GM19025 (cell line): ENCODE measurements around the gene JMJD6.

Source experiments
- ATAC-seq: cut with Tn5 transposase; IDR thresholded peaks from one replicate; pipeline ENCODE4 v1.9.1; 2021; ENCODE audit warnings: mild to moderate bottlenecking, low read depth, moderate library complexity; ENCODE audit not compliant: unreplicated experiment

Gene JMJD6

DNA sequence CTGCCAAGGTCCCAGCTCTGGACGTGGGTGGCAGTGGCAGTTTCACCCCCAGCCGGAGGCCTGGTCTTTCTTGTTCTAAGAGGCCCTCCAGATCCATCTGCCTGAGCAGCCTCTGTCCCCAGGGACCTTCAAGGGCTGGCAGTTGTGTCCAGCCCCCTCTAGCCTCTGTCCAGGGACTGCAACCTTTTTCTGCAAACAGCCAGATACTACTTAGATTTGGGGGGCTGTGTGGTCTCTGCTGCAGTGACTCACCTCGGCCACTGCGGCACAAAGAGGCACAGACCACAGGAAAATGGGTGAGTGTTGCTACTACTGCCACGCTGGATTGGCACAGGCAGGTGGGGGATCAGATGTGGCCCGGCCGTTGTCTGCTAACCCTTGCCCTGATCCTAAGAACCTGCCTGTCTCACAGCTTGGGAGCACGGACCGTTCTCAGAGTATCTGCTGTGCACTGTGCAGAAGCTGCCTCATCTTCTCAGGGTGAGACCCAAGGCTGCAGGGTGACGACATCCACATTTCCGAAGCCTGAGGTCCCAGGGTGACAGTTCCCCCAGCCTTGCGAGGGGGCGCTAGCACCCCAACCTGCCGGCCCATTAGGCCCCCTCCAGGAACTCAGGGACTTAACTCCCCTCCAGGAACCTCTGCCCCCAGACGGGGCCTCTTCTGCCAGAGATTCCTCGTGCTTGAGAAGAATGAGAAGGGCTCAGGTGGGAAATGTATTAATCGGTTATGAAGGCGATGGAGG lies 43.2 kb downstream of the JMJD6 start:
- ATAC-seq = no peak

DNA sequence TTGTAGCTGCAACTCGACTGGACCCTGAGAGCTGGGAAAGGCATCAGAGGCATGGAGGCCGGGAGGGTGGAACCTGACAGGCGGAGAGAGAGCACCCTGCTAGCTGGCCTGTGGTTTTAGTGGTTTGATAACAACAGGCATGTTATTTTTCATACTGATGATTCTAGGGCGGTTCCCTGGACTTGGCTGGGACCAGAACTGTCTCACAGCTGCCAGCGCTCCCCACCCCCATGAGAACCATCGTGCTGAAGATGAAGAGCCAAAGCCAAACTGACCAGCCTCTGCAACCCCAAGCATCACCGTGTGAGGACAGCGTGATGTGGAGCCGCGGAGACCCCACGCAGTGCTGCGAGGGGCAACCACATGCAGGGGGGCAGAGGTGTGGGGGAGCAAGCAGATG lies 44.1 kb downstream of the JMJD6 start:
- no peak for ATAC-seq

DNA sequence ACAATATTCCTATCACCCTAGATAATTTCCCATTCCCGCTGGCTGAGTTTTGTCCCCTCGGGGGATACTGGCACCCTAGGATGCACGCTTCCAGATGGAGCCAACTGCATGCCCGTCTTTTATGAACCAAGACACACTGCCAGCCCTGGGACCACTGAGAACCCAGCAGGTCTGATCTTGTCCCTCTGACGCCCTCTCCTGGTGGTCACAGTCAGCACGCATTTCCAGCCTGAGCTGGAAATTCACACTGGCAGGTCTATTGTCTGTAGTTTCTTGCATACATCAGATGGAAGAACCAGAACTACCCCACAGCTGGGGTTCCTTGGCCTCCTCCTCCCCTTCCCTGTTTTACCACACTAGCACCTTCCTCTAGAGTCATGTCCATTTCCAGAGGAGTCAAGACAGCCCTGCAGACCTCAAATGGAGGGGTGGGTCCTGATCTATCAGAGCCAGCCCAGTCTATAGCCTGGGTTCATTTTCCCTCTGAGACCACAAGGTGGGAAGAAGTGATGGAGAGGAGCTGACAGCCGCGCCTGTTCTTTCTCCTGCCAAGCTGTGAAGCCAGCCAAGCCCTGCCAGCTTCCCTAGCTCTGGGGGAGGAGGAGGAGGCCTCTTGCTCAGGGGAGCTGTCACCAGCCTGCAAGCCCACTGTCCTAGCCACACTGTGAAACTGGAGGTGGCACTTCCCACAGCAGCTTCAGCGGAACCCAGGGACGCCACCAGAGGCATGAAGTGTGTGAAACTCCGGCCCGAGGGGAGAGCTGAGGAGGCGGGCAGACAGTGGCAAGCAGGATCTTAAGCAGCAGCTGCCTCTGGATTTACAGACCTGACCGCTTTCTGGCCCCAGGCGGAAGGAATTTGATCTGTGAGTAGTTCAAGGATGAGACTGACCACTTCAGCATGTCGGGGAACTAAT lies 44.9 kb downstream of the JMJD6 start:
- ATAC-seq = no peak

DNA sequence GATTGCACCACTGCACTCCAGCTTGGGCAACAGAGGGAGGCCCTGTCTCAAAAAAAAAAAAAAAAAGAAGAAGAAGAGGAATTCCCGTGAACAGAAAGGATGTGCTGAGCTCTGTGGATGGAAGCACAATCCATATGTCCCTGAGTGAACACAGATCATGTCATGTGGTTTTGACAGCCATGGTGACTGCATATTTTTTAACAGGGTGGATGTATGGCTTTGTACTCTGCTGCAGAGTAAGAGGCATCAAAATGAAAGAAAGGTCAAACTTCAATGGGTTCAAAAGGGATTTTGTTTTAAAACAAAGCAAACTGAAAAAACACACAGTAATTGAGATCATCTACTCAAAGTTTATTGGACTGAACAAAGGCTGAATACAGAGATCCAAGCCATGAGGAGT lies 47.2 kb downstream of the JMJD6 start:
- ATAC-seq = no peak

DNA sequence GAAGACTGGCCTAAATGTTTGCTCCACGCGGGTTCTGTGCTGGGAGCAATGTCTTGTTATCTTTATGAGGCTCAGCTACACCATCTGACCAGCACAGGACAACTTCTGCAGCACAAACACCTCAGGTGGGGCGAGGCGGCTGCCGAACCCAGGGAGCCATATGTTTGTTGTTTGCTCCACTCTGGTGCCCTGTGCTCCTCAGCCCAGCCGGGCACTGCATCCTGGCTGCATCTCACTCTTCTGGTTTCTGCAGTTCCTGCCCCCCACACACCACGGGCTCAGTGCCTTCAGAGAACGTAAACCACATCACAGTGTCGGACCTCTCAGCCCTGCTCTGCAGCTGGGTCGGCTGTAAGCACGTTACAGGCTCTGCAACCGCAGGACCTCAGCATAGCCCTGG lies 48.1 kb downstream of the JMJD6 start:
- ATAC-seq = no peak

DNA sequence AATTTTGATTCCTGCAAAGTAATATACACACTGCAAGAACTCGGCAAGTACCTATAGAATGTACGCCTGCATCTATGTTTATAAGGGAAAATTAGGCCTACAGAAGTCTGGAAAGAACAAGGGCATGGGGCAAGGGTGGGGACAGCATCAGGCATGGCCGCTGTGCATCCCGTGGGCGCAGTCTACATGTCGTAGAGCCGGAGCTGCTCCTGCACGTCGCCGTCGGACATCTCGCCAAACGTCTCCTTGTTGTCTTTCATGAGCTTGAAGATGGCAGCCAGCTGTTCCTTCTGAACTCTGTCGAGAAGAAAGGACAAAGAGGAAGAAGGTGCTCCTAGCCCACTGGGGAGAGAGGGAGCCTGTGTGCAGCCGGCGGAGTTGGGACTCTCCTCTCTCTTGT lies 49.0 kb downstream of the JMJD6 start:
- no peak for ATAC-seq

DNA sequence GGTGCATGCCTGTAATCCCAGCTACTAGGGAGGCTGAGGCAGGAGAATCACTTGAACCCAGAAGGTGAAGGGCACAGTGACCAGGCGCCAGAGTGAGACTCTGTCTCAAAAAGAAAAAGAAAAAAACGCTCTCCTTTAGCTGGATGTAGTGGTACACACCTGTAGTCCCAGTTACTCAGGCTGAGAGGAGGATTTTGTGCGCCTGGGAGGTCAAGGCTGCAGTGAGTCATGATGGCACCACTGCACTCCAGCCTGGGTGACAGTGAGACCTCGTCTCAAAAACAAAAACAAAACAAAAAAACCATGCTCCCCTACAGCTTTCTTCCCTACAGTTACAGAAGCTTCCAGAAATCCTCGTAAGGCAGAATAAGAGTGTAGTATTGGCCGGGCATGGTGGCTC lies 49.8 kb downstream of the JMJD6 start:
- ATAC-seq = no peak

DNA sequence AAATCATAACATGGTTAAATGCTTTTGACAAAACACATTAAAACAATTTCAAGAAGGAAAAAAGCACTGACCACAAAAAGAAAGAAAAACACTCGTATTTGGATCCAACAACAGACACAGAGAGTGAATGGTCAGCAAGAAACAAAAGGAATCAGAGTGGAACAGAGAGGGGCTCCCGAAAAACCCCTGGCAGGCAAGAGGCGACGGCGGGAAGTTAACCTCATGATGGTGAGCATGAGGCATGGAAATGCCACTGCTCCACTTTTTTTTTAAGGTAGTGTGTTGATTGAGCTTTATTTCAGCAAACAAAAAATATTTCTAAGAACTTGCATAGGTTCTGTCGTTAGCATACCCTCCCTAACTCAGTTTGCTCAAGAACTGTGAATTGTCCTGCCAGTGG lies 50.8 kb downstream of the JMJD6 start:
- no peak for ATAC-seq

DNA sequence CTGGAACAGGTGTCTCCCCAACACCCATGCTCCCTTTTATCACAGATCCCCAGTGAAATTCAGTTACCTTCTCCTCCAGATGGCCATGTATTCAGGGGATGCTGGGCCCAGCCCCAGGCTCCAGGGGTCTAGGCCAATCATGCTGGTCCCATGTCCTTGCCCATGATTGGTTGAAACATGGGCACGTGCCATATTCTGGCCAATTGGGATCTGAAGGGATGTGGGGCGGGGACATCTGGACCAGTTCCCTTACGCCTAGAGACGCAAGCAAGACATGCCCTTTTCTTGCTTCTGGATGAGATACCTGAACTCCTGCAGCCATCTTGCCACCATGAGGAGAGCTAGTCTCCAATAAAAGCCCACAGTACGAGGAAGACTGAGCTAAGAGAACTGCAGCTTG lies 51.8 kb downstream of the JMJD6 start:
- no peak for ATAC-seq

DNA sequence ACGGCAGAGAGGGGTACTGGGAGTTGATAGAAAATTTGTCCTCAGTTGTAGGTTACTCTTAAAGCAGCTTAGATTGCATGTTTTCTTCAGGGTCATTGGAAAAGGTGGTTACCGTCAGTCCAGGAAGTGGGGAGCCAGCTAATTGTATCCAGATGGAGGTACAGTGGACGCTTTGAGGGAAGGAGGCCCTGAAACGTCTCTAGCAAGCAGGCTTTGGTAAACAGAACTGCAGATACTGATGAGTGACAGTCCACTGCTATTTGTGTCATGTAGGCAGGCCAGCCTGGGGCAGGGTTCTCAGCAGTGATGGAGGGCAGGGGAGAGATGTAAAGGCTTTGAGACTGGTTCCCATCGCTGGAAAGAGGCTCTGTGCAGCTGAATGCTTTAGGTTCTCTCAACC lies 52.7 kb downstream of the JMJD6 start:
- no peak for ATAC-seq

DNA sequence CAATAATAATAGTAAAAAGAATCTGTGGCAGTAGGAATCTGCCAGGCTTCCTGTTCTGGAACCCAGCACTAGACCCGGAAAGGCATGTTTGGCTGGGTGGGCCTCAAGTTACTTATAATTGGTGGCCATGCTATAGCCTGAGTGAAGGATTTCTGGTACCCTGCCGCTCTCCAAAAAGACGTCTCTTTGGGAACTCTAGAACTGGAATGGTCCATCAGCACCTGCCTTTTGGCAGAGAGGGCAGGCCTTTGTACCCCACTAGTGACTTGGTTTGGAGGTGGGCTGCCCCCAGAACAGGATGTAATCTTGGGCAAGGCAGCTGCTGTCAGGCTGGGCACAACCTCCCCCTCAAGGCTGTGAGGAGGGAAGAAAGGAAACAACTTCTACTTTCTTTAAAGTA lies 53.5 kb downstream of the JMJD6 start:
- ATAC-seq = no peak

DNA sequence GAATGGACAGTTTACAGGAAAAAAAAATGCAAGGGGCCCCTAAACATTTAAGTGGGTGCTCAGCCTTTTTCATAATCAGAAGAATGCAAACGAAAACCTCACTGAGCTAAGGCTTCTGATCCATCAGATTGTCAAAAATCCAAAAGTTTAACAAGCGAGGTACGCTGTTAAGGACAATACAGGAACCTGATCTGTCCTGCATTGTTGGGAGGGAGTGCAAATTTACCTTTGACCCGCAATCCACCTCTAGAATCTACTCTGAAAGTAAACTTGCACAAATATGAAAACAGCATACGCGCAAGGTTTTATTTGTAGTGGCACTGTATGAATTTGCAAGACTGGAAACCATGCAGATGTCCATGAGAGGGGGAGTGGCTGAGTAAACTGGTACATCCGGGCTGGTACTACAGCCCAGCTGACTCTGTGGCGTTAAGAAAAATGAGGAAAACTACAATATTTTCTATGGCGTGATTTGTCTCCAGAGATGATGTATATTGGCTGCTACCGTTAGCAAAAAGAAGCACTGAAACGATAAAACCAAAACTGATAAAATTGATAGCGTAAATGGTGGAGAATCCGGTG lies 54.0 kb downstream of the JMJD6 start:
- ATAC-seq = no peak

DNA sequence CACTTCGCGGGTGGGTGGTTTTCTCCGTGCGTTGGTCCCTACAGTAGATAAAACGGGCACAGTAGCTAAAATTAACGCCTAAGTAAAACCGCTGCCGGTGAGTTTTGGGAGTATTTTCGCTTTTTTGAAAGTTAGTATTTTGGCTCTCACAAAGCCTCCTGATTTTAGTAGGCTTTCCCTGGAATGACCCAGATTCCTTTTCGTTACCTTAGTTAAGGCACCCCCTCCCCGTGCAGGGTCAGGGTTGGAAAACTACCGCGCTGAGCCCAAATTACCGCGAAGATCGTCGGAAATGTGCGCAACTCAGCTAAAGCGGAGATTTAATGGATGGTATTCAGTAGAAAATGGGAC lies 54.5 kb downstream of the JMJD6 start:
- ATAC-seq = peak; percentile 12

DNA sequence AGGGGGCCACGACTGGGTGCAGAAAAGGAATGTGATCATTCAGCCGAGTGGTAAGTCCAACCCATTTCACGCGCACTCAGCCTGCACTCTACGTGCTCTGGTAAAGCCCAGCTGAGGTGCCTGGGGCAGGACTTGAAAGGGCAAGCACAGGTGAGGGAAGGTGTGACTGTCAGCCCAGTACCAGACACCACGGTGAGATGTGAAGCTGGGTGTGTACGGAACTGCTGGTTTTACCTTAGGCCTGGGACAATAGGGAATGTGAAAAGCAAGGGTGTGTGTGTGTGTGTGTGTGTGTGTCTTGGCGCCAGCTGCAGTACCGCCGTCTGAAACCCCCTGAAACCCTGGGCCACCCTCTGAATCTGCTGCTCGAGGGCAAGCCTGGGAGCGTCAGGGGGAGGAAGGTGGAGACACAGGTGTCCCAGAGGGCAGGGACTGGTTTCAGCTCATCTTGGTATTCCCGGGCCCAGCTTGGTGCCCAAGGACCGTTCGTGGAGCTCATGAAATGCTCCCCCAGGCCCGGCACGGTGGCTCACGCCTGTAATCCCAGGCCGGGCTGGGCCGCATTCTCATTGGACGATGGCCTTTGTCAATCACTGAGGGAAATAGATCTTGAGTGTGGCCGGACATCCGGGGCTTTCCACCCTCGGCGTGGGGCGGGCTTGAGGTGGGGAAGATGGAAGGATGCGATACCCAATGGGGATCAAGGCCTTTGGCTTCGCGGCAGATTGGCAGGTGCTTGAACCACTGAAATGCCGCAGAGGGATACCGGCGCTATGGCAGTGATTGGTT lies 55.1 kb downstream of the JMJD6 start:
- peak; percentile 98 for ATAC-seq

DNA sequence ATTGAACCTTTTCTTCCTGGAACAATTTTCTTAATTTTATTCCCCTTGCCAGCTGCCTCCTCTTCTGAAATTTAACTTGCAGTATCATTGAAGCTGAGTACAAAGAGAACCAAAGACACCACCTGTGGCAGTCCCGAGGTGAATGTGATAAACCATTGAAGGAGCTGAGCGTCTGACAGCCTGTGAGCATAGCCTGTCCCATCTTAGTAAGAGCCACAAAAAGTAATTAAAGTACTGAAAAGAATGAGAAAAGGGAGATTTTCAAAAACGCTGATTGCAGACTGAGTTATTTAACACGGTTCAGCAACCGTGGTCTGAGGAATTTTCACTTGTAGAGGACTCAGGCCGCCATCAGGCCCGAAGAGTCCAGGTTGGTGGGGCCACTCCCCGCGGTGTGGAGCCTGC lies 55.7 kb downstream of the JMJD6 start:
- ATAC-seq = no peak

DNA sequence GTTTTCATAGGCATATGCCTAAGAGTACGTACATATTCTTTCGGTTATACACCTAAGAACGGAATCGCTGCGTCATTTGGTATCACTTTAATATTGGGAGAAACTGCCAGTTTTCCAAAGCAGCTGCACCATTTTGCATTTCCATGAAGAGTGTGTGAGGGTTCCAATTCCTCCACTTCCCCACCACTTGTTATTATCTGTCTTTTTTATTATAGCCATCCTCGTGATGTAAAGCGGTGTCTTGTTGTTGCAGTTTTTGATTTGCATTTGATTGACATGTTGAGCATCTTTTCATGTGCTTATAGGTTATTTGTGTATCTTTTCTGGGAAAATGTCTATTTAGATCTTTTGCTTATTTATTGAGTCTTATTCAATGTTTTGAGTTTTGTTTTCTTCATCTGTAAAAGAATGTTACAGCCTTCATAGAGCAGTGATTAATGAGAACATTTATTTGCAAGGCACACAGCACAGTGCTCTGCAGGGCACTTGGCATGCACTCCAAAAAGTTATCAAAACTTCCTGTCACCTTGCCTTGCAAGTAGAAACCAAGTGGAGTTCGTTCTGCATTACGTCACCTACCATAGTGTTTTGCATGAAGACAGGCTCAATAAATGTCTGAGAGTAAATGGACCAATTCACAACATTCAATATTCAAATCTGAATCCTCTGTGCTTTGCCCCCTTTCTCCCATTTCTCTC lies 56.2 kb downstream of the JMJD6 start:
- no peak for ATAC-seq
